Spleen (tissue), 7 donors: Measurements from ENCODE around the gene DTWD2.

Experiments used
- CTCF ChIP-seq, 11 experiments: fragments of 200-600 bp in 7 of 11; fragments of 450-650 bp in 4 of 11; sonication (generic) in 4 of 11; IDR thresholded peaks in 8 of 11; conservative IDR thresholded peaks in 3 of 11; 1 replicate in 7 of 11; 2 replicates in 4 of 11; pipeline versions ENCODE4 v1.4.0 to v1.8.0; 2016 to 2021; ENCODE audit warnings: antibody characterized with exemption in 11 of 11, inconsistent platforms in 4 of 11, mild to moderate bottlenecking in 1 of 11
- POLR2AphosphoS5 ChIP-seq, 3 donors: sonication (generic); formaldehyde crosslinking; IDR thresholded peaks; one replicate each; pipeline ENCODE4 v1.5.1; 2017; ENCODE audit warnings: antibody characterized with exemption in 3 of 3
- donor health status: DM: no; HTN: no; CAD: no; lungs with moderate emphysema.
- donor health status: DM: no; HTN: no; CAD: no.
- donor health status: DM: no; HTN: no; CAD: no.

GRCh38 chr5:118834710-118835109 is 153.6 kb downstream of the DTWD2 start:
- TF ChIP-seq CTCF (IDR thresholded peaks at IDR 0.05 in 8 of 11, conservative IDR thresholded peaks at IDR 0.05 in 3 of 11) (no peak), POLR2AphosphoS5 (IDR thresholded peaks at IDR 0.05) (no peak)
